GM12872 (cell line): Measurements from ENCODE around the gene CERKL.

ENCODE experiments used
- CTCF ChIP-seq: IDR thresholded peaks from 3 replicates; pipeline ENCODE4 v1.5.1; 2011; ENCODE audit warnings: low read depth, mild to moderate bottlenecking, low read length, moderate library complexity; ENCODE audit not compliant: insufficient read depth

The CERKL gene

DNA sequence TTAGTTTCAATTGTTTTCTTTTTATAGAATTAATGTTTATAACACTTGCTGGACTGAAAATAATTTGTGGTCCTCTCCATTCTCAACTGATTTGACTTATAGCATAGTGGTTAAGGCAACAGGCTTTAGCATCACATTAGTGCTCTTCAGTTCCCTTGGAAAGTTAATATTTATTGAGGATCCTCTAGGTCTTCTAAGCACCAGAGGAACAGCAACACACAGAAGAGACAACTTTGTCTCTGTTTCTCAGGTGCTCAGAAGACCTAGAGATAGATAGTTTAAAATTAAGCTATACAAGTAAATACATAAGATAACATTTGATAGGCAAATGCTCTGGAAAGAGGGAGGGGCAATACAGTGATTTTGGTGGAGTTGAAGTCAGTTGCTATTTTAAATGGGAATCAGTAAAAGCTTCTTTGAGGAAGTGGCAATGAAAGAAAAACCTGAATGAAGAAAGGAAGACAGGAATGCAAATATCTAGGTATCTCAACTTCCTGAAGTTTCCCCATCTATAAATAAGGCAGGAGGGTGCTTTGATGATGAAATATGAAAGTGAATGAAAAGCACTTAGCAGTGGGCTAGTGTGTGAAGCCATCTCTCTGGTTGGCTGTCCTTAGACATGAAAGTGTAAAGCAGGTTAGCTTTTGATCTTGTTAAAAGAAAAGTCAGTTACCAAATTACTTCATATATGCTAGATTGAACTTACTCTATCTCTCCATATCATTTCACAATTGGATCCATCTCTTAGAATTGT lies 15.5 kb upstream of the CERKL start:
- TF ChIP-seq CTCF: no peak

- TF ChIP-seq CTCF: no peak
Measured at GRCh38 chr2:181670632-181671031, 13.7 kb upstream of the CERKL start.

DNA sequence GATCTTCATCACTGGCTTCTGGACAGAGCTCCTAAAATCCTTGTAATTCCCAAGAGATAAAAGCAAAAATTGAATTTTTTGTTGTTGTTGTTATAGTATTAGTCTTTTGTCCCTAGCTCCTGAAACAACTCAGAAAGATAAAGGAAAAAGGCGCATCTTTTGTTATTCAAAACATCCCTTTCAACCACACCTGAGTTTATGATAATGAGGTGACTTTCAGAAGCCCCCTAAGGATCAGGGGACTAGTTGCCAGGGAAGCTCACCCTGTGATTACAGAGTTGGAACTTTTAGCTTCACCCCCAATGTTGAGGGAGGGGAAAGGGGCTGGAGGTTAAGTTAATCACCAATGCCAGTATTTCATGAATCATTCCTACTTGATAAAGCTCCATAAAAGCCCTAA lies 10.3 kb upstream of the CERKL start:
- TF ChIP-seq CTCF: no peak

GRCh38 chr2:181662287-181662686 lies 5.4 kb upstream of the CERKL start:
- no peak for TF ChIP-seq CTCF

- TF ChIP-seq CTCF: no peak
Measured at GRCh38 chr2:181660181-181660580, 3.3 kb upstream of the CERKL start.

DNA sequence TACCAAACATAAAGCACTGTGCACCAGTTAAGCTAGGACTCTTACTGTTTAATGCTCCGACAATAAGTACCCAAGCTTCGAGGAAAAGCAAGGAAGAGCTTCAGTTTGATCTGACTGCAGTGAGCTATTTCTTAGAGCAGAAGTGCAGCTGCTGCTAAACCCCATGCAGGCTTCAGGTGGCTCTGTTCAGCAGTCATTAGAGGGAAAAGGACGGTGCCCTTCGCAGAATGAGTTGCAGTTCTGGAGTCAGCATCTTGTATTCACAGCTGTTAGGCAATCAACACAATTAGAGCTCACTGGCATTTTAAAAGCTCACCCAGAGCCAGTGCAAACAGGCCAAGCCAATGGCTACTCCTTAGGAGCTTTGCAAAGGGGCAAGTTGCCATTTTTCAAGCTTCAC lies 1.5 kb upstream of the CERKL start:
- no peak for TF ChIP-seq CTCF

- no peak for TF ChIP-seq CTCF
Measured at GRCh38 chr2:181657379-181657778, 474 bp upstream of the CERKL start.
